Glutamatergic neuron (in vitro differentiated cells): Measurements from ENCODE around the gene DENND10. TPM values are rescaled to one million over a fixed set of nuclear protein-coding genes. Genes with fewer than 3 reads are reported as not detected.
"Not testable (repeated sequence)": the region's sequence is repeated elsewhere in the genome, so short reads cannot be mapped to it uniquely, and the experiment has no call there.

Experiments
- DNase-seq: peaks from one replicate; pipeline ENCODE4 v3.0.0; 2022
- H3K27ac Mint-ChIP-seq: one replicate; pipeline ENCODE4 v1.8.0; 2020; ENCODE audit warnings: mild to moderate bottlenecking, mixed read lengths, inconsistent platforms; ENCODE audit not compliant: unreplicated experiment
- H3K27me3 Mint-ChIP-seq: one replicate; pipeline ENCODE4 v1.8.0; 2020; ENCODE audit warnings: mild to moderate bottlenecking, moderate library complexity, mixed read lengths, inconsistent platforms; ENCODE audit not compliant: unreplicated experiment
- H3K36me3 Mint-ChIP-seq: one replicate; pipeline ENCODE4 v1.8.0; 2020; ENCODE audit warnings: mild to moderate bottlenecking, mixed read lengths, inconsistent platforms; ENCODE audit not compliant: unreplicated experiment
- H3K4me1 Mint-ChIP-seq: one replicate; pipeline ENCODE4 v1.8.0; 2020; ENCODE audit warnings: mild to moderate bottlenecking, low read depth, mixed read lengths, inconsistent platforms; ENCODE audit not compliant: unreplicated experiment
- H3K4me3 Mint-ChIP-seq: one replicate; pipeline ENCODE4 v1.8.0; 2020; ENCODE audit warnings: mild to moderate bottlenecking, mixed read lengths, inconsistent platforms; ENCODE audit not compliant: unreplicated experiment
- H3K9me3 Mint-ChIP-seq: one replicate; pipeline ENCODE4 v1.8.0; 2020; ENCODE audit warnings: mild to moderate bottlenecking, moderate library complexity, mixed read lengths, inconsistent platforms; ENCODE audit not compliant: unreplicated experiment
- total RNA-seq: library from RNA; stranded (reverse); fragmentation: NEBNext Ultra II Directional; extraction: Animal tissue kit (Norgen Biotek cat#: 25700); gene quantifications from one replicate; pipeline ENCODE4 v1.2.1, GENCODE V29; 2021; ENCODE audit not compliant: unreplicated experiment
- TF ChIP-seq, protein P1 (sequence below): fragments of 200-600 bp; sonication (generic); IDR thresholded peaks from one replicate; pipeline ENCODE4 v1.5.0; 2021; ENCODE audit not compliant: partially characterized antibody, unreplicated experiment

DENND10 gene
- total RNA-seq, 1 donor from 2014 or later, result 39.9 TPM

DNA sequence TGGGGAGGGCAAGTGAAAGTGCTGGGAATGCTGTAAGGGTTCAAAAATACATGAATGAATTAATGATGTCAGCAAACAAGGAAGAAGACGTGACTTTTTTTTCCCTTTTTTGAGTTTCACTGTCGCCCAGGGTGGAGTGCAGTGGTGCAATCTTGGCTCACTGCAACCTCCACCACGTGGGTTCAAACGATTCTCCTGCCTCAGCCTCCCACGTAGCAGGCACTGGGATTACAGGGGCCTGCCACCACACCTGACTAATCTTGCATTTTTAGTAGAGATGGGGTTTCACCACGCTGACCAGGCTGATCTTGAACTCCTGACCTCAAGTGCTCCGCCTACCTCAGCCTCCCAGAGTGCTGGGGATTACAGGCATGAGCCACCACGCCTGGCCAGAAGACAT lies 30.0 kb downstream of the DENND10 start:
- peaks cover 6% of the 10 kb centered on the region for H3K4me1 Mint-ChIP-seq

GRCh38 chr10:119135513-119135881 lies 31.6 kb downstream of the DENND10 start:
- peaks cover 5% of the 10 kb centered on the region for H3K36me3 Mint-ChIP-seq

More for the DNA sequence above, 30.0 kb downstream of the DENND10 start:
- DNase-seq, result no peak
- Mint-ChIP-seq H3K27ac (no peak overlapping the region), H3K4me3 (no peak overlapping the region), H3K9me3 (peaks cover 2% of the 10 kb centered on the region), H3K27me3 (peaks cover 3% of the 10 kb centered on the region), H3K36me3 (peaks cover 5% of the 10 kb centered on the region)
- TF ChIP-seq, protein P1, sequence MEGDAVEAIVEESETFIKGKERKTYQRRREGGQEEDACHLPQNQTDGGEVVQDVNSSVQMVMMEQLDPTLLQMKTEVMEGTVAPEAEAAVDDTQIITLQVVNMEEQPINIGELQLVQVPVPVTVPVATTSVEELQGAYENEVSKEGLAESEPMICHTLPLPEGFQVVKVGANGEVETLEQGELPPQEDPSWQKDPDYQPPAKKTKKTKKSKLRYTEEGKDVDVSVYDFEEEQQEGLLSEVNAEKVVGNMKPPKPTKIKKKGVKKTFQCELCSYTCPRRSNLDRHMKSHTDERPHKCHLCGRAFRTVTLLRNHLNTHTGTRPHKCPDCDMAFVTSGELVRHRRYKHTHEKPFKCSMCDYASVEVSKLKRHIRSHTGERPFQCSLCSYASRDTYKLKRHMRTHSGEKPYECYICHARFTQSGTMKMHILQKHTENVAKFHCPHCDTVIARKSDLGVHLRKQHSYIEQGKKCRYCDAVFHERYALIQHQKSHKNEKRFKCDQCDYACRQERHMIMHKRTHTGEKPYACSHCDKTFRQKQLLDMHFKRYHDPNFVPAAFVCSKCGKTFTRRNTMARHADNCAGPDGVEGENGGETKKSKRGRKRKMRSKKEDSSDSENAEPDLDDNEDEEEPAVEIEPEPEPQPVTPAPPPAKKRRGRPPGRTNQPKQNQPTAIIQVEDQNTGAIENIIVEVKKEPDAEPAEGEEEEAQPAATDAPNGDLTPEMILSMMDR, result no peak

GRCh38 chr10:119136084-119136483 lies 32.2 kb downstream of the DENND10 start:
- Mint-ChIP-seq H3K27me3 (peaks cover 4% of the 10 kb centered on the region), H3K4me1 (peaks cover 5% of the 10 kb centered on the region), H3K9me3 (peaks cover 3% of the 10 kb centered on the region), H3K27ac (no peak overlapping the region), H3K4me3 (no peak overlapping the region), H3K36me3 (peaks cover 5% of the 10 kb centered on the region)
- DNase-seq, result no peak
- TF ChIP-seq, protein P1, result no peak

More at GRCh38 chr10:119135513-119135881, 31.6 kb downstream of the DENND10 start:
- Mint-ChIP-seq H3K4me1 (peaks cover 6% of the 10 kb centered on the region), H3K9me3 (peaks cover 3% of the 10 kb centered on the region), H3K4me3 (no peak overlapping the region), H3K27ac (no peak overlapping the region), H3K27me3 (peaks cover 4% of the 10 kb centered on the region)
- no peak for DNase-seq
- TF ChIP-seq, protein P1, result no peak

- H3K4me3 Mint-ChIP-seq, H3K4me1 Mint-ChIP-seq, DNase-seq, H3K27ac Mint-ChIP-seq, H3K9me3 Mint-ChIP-seq, H3K27me3 Mint-ChIP-seq, H3K36me3 Mint-ChIP-seq: not testable (repeated sequence)
These were observed 34.0 kb downstream of the DENND10 start for GRCh38 chr10:119137878-119138277.

DNA sequence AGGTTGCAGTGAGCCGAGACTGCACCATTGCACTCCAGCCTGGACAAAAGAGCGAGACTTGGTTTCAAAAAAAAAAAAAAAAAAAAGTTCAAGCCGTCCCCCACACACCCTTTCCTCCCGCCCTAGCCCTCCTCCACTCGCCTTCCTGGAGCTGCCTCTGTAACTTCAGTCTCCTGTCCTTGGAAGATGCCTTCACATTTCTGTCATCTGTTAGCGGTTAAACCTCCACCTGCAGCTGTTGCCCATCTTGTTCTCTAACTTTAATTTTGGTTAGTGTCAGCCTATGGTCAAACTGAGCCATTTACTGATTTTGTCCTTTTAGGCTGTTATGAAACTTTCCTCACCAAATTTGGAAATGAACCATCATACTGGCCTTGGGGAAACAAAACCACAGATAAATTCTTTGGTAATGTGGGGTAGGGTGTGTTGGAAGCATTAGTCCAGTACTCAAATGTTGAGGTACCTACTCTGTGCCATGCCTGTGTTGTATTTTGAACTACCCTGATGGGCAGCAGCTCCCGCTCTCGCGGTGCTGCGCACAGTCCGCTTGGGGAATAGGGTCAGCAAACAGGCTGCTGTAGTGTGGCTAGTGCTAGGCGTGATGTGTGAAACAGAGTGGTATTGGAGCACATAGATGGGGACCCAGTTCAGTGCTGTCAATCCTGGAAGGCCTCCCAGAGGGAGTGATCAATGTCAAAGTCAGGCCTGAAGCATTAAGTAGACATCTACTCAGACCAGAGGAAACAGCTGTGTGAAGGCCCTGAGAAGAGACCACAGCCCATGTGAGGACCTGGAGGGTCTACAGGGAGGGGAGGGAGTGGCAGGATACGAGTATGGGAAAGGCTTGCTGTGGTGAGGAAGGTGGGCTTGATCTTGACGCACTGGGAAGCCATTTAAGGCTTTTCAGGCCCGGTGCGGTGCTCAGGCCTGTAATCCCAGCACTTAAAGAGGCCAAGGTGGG lies 34.7 kb downstream of the DENND10 start:
- peak overlapping the region; percentile 25 for H3K4me3 Mint-ChIP-seq
- peaks cover 3% of the 10 kb centered on the region for H3K9me3 Mint-ChIP-seq
- peaks cover 5% of the 10 kb centered on the region for H3K27me3 Mint-ChIP-seq
- DNase-seq, result no peak
- H3K27ac Mint-ChIP-seq, result peak overlapping the region; percentile 28
- TF ChIP-seq, protein P1, result no peak
- peaks cover 4% of the 10 kb centered on the region for H3K36me3 Mint-ChIP-seq
- peaks cover 5% of the 10 kb centered on the region for H3K4me1 Mint-ChIP-seq
